ENCODE measurements around the gene CETN1. TPM values are rescaled to one million over a fixed set of nuclear protein-coding genes. Genes with fewer than 3 reads are reported as not detected.

Gene CETN1
- polyA plus RNA-seq, 3 donors, result not detected

DNA sequence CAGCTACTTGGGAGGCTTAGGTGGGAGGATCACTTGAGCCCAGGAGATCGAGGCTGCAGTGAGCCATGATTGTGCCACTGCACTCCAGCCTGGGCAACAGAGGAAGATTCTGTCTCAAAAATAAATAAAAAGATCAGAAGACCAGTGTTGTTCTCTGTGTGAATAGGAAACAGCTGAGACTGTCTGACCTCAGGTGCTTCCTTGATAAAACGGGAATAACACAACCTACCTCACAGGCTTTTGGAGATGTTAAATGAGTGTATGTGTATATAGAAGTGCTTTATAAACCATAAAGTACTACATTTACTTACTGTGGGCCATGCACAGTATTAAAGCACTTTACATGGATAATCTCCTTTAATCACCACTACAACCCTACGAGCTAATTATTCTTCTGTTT is 9.9 kb upstream of the CETN1 start:
- Mint-ChIP-seq H3K36me3 (no peaks in the 10 kb centered on the region), H3K9me3 (peaks cover 0 to 2% (median 0%) of the 10 kb centered on the region in 7 donors), H3K27me3 (ENCODE audit: low read depth in 3 of 3) (peaks cover 4 to 22% (median 9%) of the 10 kb centered on the region in 3 donors), H3K4me3 (no peak overlapping the region), H3K4me1 (no peaks in the 10 kb centered on the region), H3K27ac (no peak overlapping the region)
- Histone ChIP-seq H3K4me1 (ENCODE audit: control insufficient read depth in 1 of 2, insufficient read depth in 2 of 2, low read length in 2 of 2) (no peaks in the 10 kb centered on the region), H3K36me3 (replicated peaks in 1 of 2; ENCODE audit: control insufficient read depth in 1 of 2, insufficient read depth in 2 of 2, low read length in 2 of 2) (no peaks in the 10 kb centered on the region), H3K9me3 (replicated peaks in 1 of 2; ENCODE audit: control insufficient read depth in 1 of 2, insufficient read depth in 1 of 2, low read length in 2 of 2) (no peaks in the 10 kb centered on the region), H3K79me2 (ENCODE audit: insufficient read depth, low read length) (no peaks in the 10 kb centered on the region), H3K27me3 (ENCODE audit: control insufficient read depth in 2 of 2, insufficient read depth in 2 of 2, low read length in 2 of 2) (no peaks in the 10 kb centered on the region), H3K9ac (ENCODE audit: insufficient read depth, low read length, poor library complexity, severe bottlenecking) (no peak overlapping the region), H3K27ac (ENCODE audit: low read depth in 1 of 2, low read length in 2 of 2) (no peak overlapping the region), H3K4me2 (replicated peaks; ENCODE audit: extremely low read depth, low read length, poor library complexity, severe bottlenecking) (no peak overlapping the region), H2AFZ (ENCODE audit: insufficient read depth, low read depth, low read length, poor library complexity, severe bottlenecking) (no peak overlapping the region), H3K4me3 (replicated peaks in 1 of 3; ENCODE audit: low read depth in 2 of 3, low read length in 3 of 3) (no peak overlapping the region), H4K20me1 (ENCODE audit: insufficient read depth, low read length) (no peaks in the 10 kb centered on the region)
- intact Hi-C loops (cut with micrococcal nuclease), result no loop called here
- DNase-seq, result no peak
- TF ChIP-seq, protein P1, sequence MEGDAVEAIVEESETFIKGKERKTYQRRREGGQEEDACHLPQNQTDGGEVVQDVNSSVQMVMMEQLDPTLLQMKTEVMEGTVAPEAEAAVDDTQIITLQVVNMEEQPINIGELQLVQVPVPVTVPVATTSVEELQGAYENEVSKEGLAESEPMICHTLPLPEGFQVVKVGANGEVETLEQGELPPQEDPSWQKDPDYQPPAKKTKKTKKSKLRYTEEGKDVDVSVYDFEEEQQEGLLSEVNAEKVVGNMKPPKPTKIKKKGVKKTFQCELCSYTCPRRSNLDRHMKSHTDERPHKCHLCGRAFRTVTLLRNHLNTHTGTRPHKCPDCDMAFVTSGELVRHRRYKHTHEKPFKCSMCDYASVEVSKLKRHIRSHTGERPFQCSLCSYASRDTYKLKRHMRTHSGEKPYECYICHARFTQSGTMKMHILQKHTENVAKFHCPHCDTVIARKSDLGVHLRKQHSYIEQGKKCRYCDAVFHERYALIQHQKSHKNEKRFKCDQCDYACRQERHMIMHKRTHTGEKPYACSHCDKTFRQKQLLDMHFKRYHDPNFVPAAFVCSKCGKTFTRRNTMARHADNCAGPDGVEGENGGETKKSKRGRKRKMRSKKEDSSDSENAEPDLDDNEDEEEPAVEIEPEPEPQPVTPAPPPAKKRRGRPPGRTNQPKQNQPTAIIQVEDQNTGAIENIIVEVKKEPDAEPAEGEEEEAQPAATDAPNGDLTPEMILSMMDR (IDR thresholded peaks at IDR 0.05), result no peak
- WGBS (ENCODE audit: insufficient coverage), result 0% methylated on average over 1 of the region's 3 CpGs

DNA sequence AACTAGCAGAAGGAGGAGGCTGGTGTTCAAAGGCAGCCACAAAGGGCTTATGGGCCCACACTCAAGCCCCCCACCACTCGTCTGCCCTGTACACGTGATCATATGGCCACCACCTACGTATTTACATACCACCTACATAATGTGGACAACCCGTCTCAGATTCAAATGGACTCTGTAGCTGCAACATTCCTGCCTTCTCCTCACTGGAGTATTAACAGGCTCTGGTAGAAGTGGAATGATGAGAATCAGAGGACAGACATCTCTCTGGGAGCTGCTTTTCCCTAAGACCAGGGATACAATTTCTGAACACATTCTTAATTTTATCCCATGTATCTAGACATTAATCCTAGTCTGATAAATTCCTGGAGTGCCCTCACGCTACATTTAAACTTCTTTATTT is 9.5 kb upstream of the CETN1 start:
- H3K79me2 ChIP-seq (ENCODE audit: insufficient read depth, low read length), result no peaks in the 10 kb centered on the region
- no peak overlapping the region for H3K27ac ChIP-seq (ENCODE audit: low read depth in 1 of 2, low read length in 2 of 2)
- H3K4me1 Mint-ChIP-seq, result no peaks in the 10 kb centered on the region
- DNase-seq, result no peak
- H3K4me1 ChIP-seq (ENCODE audit: control insufficient read depth in 1 of 2, insufficient read depth in 2 of 2, low read length in 2 of 2), result no peaks in the 10 kb centered on the region
- no peak overlapping the region for H3K9ac ChIP-seq (ENCODE audit: insufficient read depth, low read length, poor library complexity, severe bottlenecking)
- intact Hi-C loops (cut with micrococcal nuclease), result no loop called here
- TF ChIP-seq, protein P1 (IDR thresholded peaks at IDR 0.05), result no peak
- H4K20me1 ChIP-seq (ENCODE audit: insufficient read depth, low read length), result no peaks in the 10 kb centered on the region
- peaks cover 4 to 20% (median 5%) of the 10 kb centered on the region in 3 donors for H3K27me3 Mint-ChIP-seq (ENCODE audit: low read depth in 3 of 3)
- no peak overlapping the region for H3K27ac Mint-ChIP-seq
- no CpG with 5 or more reads among the region's 5 CpGs for WGBS (ENCODE audit: insufficient coverage)
- H3K36me3 ChIP-seq (replicated peaks in 1 of 2; ENCODE audit: control insufficient read depth in 1 of 2, insufficient read depth in 2 of 2, low read length in 2 of 2), result no peaks in the 10 kb centered on the region
- no peak overlapping the region for H3K4me2 ChIP-seq (replicated peaks; ENCODE audit: extremely low read depth, low read length, poor library complexity, severe bottlenecking)
- H3K4me3 Mint-ChIP-seq, result no peak overlapping the region
- H3K27me3 ChIP-seq (ENCODE audit: control insufficient read depth in 2 of 2, insufficient read depth in 2 of 2, low read length in 2 of 2), result no peaks in the 10 kb centered on the region
- H3K9me3 Mint-ChIP-seq, result peaks cover 0 to 2% (median 0%) of the 10 kb centered on the region in 7 donors
- no peak overlapping the region for H3K4me3 ChIP-seq (replicated peaks in 1 of 3; ENCODE audit: low read depth in 2 of 3, low read length in 3 of 3)
- H2AFZ ChIP-seq (ENCODE audit: insufficient read depth, low read depth, low read length, poor library complexity, severe bottlenecking), result no peak overlapping the region
- no peaks in the 10 kb centered on the region for H3K9me3 ChIP-seq (replicated peaks in 1 of 2; ENCODE audit: control insufficient read depth in 1 of 2, insufficient read depth in 1 of 2, low read length in 2 of 2)
- no peaks in the 10 kb centered on the region for H3K36me3 Mint-ChIP-seq
